Germinal center (tissue), 1 donor: ENCODE measurements around the gene KCNE3.

ENCODE experiments used
- DNase-seq: peaks from one replicate; pipeline ENCODE4 v3.0.0; 2012; ENCODE audit warnings: mixed read lengths, low spot score

Gene KCNE3, protein sequence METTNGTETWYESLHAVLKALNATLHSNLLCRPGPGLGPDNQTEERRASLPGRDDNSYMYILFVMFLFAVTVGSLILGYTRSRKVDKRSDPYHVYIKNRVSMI

DNA sequence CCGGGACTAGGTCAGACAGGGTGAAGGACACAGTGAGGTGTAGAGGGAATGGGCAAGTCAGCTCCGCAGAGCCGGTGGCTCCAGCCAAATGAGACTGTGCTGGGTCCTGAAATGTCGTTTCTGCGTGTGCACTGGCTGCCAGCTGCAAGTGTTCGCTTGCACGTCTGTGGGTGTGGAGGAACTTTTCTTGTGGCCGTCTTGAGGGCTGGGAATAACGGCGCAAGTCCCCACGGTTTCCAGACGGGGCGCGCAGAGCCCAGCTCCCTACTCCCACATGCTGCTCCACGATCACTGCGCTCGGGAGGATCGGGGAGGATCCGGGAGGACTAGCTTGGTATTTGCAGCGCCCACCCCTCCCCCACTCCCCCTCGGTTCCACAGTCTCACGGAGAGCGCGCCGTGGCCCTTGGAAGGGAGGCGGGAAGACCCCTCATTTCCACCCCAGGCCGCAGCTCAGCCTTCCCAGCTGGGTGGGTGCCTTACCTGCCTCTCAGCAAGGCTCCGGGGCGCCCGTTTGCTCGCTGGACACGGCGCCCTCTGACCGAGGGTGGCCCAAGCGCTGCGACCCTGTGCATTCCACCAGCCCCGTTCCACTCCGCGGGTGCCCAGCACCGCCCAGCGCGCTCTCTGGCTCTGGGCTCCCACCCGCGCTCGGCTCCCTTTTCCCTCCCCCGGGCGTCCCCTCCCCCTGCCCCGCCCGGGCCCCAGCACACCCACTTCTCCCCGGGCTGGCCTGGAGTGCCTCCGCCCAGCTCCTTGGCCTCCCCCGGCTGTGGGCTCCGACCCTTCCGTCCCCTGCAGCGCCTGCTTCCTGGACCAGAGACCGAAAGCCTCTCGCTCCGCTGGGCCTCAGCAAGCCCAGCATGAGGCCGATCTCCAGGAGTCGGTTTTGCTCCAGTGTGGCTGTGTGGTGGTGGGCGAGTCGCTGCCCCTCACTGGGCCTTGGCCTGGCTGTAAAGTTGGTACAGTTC, at the start of gene KCNE3:
Gene KCNE3 (minus strand): TSS at position 634 of the 970 bp plus-strand sequence. CDS start 9,986 bp downstream, outside the sequence.
- DNase-seq = no peak

DNA sequence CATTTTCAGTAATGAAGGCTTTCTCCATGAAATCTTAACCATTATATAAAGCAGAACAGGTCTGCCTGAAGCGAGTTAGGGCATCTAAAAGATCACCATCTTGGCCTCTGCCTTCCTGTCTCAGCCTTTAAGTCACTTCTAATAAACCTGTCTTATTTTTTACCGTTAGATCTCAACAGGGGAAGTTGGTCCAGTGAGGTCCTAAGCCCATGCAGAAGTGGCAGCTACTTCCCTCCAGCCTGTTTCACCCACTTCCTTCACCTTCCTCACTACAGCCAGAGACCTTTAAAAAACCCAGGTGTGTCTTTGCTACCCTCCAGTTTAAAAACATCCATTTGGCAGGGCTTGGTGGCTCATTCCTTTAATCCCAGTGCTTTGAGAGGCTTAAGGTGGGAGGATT, 40.2 kb upstream of the KCNE3 start:
- DNase-seq = no peak

DNA sequence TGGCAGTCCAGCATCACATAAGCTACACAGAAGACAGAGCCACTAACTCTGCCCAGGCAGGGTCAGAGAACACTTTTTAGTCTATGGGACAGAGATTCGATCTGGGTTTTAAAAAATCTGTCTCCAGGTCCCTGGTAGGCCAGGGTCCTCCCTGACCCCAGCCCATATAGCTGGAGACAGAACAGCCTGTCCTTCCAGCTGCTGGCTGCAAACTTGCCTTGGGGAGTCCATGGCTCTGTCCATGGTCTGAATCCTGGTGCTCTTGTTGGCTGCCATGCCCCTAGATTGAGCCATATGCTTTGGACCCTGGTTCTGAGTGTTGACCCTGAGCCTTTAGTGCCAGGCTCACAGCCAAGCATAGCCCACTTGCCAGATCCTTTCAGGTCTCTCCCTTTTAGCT, 39.5 kb upstream of the KCNE3 start:
- no peak for DNase-seq

DNA sequence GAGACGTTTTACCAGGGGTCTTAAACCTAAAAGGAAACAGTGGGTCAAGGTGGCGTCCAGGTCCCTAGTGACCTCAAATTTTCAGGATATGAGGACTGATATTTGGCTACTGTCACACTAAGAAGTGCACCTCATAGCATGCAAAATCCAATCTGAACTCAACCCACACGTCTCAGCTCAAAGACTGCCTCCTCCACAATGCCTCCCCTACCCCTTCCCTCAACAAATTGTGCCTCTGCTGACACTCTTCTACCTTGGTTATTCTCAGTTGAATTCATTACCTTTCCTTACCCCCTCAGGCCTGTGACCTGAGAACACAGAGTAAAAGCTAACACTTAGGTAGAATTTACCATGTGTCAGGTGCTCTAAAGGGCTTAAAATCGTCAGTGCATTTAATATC, 38.6 kb upstream of the KCNE3 start:
- DNase-seq = no peak

DNA sequence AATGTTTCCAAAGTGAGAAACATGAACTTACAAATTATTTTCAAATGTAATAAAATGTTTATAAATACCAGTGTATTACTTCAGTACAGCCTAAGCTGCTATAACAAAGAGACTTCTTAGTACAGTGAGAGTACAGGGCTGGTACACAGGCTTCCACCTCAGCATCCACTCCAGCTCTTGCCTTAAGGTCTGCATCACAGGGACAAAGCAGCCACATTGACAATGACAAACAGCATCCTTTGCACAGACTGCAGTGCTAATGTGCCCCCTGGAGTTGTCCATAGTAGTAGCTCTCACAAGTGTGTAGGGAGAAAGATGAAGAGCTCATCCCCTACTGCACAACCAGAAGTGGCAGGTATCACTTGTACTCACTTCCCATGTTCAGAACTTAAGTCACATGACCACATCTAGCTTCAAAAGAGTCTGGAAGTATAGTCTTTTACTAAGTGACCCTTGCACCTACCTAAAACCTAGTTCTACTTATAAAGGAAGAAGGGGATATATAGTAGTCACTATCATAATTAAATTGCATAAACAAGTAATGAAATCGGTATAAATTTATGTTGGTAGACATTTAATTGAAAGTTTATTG, 36.8 kb upstream of the KCNE3 start:
- DNase-seq = no peak

DNA sequence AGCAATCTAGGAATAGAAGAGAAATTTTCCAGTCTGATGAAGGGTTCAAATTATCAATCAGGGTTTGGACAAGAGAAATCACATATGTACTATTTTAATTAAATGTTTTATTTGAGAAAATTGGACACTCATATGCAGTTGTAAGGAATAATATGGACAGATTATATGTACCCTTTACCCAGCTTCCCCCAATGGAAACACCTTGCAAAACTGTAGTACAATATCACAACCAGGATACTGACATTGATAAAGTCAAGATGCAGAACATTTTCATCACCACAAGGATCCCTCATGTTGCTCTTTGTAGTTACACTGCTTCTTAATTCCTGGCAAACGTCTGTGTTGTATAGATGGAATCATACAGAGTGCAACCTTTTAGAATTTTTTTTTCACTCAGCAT, 27.6 kb upstream of the KCNE3 start:
- no peak for DNase-seq

DNA sequence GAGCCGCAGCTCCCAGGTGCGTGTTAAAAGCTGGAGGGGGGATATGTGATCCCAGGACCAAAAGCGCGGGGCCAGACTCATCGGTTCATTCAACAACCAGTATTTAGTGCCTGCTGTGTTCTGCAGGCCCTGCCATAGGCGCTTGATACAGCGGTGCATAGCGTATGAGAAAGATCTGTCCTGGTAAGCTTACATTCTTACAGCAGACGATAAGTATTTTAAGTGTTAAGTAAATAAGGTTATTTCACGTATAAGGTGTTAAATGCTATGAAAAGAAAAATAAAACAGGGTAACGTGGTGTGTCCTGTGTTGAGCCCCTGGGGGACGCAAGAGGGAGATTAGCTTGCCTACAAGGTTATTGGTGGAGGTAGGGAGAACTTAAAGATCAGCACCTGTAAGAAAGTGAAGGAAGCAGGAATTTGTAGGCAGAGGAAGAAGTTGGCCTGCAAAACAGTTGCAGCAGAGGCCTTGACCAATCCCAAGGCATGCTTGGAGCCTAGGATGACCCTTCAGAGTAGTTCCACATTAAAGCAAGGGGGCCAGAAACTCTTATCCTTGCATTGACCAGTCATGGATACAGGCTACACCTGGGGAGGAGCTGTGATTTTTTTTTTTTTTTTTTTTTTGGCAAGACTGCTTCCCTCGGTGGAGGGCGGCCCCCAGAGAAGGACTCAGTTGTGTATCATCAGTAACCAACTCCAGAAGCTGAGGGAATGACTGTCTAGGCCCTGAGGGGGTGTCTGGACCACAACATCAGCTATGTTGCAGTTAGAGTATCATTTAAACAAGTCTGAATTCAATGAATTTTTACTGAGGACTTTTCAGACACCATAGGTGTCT, 26.7 kb upstream of the KCNE3 start:
- DNase-seq = no peak

DNA sequence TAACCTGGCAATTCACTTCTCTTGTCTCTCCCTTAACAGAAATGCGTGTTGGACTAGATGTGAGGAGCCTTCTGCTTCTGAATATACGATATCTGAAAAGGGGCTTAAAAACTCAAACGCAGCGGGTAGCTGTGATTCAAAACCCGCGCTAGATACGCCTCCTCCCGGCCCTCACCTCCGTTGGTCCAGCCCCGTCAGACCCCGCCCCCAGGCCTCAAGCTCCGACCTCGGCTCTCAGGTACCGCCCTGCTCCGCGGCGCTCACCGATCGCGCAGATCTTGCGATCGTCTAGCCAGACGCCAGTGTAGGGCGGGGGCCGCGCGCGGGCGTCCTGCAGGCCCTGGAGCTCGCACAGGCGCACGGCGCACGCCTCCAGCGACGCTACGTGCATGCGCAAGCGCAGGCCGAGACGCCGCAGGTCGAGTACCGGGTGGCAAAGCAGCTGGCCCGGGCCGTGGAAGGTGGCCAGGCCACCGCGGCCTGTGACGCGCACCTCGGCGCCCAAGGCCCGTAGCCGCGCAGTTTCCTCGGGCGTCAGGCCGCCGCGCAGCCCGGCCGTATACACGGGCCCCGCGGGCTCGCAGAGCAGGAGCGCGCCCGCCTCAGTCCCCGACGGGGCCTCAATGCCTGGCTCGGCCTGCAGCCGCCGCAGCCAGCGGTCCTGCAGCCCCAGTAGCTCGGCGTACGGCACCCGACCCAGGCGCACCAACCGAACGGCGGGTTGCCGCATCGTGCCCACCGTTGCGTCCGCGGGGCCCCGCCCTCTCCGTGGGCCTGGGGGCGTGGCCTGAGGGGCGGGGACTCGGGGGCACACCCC, 25.8 kb upstream of the KCNE3 start, which contains the start of gene LIPT2:
Gene LIPT2 (minus strand): TSS at position 751 of the 817 bp plus-strand sequence. CDS start 21 bp downstream, at position 730.
- peak; percentile 94 for DNase-seq

DNA sequence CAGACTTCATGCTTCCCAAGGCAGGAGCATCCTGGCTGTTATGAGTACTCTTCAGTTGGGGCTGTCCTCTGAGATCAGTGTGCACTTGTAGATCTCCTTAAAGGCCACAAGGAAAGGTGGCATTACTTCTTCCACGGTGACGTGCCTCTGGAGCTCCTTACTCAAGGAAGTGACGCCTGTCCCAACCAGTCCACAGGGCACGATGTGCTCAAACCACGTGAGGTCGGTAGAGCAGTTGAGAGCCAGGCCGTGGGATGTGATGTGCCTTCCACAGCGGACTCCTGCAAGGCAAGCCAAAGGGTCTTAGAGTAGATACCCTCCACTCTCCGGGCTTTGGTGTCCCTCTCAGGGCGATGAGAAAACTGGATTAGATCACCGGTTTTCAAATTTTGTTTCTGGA, 24.7 kb upstream of the KCNE3 start:
- no peak for DNase-seq

DNA sequence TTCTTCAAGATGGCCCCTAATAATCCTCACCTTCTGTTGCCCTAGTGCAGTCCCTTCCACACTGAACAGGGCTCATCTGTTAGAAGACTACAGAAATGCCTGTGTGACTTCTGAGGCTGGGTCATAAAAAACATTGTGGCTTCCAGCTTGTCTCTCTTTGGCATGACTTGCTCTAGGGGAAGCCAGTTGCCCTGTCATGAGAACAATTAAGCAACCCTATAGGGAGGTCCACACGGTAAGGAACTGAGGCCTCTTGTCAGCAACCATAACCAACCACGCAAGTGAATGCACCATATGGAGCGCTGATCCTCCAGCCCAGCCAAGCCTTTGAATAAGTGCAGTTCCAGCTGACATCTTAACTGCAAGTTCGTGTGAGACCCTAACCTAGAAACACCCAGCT, 23.6 kb upstream of the KCNE3 start:
- DNase-seq = no peak

DNA sequence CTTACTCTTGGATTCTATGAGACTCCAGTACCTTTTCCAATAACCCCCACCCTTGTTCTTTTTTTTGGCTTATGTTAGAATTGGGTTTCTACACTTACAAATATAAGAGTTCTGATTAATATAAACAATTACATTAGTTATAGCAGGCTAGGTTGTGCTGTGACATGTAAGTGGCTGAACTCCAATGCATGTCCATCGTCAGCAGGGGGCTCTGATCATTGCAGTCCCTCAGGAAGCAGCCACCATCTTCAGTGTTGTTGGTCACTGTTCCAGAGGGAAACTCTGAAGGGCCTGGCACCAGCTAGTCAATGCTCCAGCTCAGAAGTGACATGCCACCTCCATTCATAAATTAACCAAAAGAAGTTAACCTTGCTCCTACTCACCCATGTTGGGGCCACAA, 20.5 kb upstream of the KCNE3 start:
- DNase-seq = no peak

DNA sequence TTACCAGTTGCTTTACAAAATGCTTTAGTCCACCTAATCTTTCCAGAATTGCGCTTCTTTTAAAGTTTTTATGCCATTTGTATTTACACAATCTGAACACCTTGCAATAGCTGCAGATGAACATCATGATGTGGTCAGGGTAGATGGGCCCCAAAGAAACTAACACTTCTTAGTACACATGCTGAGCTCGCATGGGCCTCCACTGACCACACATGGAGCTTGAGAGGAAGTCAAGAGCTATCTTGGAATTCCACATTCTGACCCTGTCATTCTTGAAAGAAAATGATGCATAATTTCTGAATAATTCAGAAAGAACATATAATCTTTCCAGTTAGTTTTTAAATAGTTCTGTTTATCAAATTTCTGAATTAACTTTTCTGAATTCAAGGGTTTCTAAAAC, 18.5 kb upstream of the KCNE3 start:
- DNase-seq = no peak

DNA sequence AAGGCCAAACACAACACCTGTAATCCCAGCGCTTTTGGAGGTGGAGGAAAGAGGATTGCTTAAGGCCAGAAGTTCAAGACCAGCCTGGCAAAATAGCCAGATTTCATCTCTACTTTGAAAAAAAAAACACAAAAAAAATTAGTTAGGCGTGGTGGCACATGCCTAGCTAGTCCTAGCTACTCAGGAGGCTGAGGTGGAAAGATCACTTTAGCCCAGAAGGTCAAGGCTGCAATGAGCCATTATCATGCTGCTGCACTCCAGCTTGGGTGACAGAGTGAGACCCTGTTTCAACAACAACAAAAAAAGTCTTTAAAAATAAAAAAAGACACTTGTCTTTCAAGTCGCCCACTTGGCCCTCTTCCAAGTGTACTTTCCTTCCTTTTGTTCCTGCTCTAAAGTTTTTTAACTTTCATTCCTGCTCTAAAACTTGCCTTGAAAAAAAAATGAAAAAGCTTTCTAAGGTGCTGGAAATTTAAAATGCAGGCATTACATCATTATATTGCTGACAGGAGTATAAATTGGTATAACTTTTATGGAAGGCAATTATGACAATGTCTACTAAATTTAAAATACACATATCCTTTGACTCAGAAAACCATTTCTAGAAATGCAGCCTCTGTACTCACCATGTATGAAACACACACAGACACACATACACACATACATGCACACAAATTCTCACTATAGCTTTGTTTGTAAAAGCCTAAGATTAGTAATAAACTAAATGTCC, 13.5 kb upstream of the KCNE3 start:
- no peak for DNase-seq

DNA sequence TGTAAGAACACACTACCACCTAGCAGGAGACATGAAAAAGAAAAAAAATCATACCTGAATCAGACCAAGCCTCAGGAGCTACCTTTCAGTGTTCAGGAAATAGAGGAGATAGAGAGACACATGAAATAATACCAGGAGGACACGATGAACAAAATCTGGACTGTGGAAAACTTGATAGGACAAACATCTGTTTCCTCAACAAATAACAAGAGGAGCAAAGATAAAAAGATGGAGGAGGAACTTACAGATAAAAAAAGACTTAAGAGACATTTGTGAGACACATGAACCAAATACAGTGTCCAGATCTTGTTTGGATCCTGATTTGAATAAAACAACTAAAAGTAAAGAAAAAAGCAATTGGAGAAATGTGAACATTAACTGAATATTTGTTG, 12.4 kb upstream of the KCNE3 start:
- DNase-seq = no peak

DNA sequence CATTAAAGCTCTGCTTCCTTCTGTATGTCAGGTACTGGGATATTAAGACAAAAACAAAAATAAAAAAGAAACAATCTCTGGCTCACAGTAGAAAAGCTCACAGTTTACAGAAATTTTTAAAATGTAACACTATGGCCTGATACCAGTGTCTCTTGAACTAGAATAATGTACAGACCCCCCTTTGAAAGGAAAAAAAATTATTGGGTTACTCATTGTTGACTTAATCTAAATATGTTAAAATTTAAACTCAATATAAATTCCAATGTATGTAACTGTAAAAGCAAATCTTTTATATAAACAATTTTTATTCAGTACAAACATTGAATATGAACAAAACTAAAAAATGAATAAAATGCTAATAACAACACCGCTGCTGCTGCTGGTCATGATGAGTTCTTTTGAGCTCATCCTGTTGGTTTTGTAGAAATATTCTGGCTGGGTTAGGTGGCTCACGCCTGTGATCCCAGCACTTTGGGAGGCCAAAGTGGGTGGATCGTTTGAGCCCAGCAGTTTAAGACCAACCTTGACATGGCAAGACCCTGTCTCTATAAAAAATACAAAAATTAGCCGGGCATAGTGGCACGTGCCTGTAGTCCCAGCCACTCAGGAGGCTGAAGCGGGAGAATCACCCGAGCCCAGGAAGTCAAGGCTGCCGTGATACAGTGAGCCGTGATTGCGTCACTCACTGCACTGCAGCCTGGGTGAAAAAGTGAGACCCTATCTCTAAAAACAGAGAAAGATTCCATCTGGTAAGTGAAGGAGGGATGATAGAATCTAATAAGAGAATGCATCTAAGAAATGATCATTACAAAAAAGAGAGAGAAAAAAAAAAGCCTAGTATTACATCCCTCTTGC, 11.8 kb upstream of the KCNE3 start:
- no peak for DNase-seq

DNA sequence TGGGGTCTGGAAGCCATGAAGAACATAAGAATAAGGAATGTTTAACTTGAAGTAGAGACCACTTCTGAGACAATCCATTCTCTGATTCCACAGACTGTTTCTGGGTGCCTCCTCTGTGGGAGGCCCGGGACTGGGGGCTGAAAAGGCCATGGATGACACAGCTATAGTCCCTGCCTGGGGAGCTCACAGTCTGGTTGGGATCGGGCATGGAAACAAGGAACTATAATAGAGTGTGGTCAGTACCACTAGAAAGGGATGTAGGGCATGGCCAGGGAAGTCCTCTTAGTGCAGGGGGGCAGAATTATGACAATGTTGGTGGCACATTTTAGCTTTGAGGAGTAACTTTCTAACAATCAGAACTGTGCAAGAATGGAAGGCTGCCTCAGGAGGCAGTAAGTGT, 9.2 kb upstream of the KCNE3 start:
- DNase-seq = no peak

DNA sequence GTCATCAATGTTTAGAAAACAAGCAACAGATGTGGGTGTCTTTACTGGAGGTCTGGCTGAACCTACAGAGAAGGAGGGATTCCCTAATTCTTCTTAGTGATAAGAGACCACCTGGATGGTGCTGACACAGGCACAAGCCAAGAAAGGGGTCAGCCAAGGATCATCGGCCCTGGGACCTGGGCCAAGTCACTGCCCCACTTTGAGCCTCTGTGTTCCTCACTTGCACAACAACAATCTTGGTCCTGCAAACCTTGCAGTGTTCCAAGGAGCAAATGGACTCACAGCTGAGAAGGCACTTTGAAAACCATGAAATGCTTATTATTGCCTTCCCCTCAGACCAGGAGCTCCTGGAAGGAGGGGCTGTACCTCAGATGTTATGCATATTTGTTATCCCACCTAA, 7.0 kb upstream of the KCNE3 start:
- DNase-seq = no peak

DNA sequence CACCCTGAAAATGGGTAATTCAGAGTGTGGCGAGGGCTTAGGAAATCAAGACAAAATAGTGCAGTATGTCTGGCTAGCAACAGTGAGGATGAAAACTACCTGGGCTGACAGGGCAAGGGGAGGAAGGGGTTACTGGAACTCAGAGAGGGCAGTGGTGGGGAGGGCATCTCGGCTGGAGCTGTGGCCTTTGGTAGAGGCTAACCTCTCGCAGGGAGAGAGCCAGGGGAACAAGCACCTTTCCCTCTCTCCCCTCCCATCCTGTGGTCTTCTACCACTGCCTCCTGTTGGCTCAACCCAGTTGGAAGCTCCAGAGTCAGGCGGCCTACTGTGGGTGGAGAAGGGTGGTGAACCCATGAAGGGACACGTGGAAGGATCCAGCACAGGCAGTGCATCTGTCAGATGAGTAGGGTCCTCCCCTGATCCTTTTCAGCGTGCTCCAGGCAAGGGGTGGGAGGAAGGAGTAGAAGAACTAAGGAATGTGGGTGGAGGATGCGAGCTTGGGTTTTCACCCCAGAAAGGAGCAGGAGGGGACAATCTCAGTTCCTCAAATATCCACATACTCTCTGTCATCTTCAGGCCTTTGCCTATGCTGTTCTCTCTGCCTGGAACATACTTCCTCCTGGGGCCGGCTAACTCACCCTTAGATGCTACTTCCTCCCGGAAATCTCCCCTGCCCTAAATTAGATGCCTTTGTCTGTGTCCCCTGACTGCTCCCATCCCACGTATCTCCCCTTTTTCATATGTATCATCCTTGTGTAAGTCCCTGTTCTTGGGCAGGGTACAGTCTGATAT, 6.2 kb upstream of the KCNE3 start:
- DNase-seq = no peak
